Hepatocyte (in vitro differentiated cells): ENCODE data around the gene GPRIN1. TPM values are rescaled to one million over a fixed set of nuclear protein-coding genes. Genes with fewer than 3 reads are reported as not detected.

Source experiments
- DNase-seq: peaks from one replicate; pipeline ENCODE4 v3.0.0-alpha.2; 2016; ENCODE audit warnings: low spot score
- H2AFZ ChIP-seq: fragments of 200-600 bp; sonication (generic); 2 replicates; pipeline ENCODE4 v1.6.0; 2016; ENCODE audit warnings: antibody characterized with exemption, mild to moderate bottlenecking
- H3K27ac ChIP-seq: fragments of 200-600 bp; sonication (generic); 2 replicates; pipeline ENCODE4 v1.5.1; 2016; ENCODE audit warnings: mild to moderate bottlenecking
- H3K27me3 ChIP-seq: fragments of 200-600 bp; sonication (generic); 2 replicates; pipeline ENCODE4 v1.6.1; 2016
- H3K36me3 ChIP-seq: fragments of 200-600 bp; sonication (generic); replicated peaks from 2 replicates; pipeline ENCODE4 v1.5.1; 2016; ENCODE audit warnings: low read depth; ENCODE audit not compliant: insufficient read depth
- H3K4me1 ChIP-seq: fragments of 200-600 bp; sonication (generic); 2 replicates; pipeline ENCODE4 v1.5.1; 2016; ENCODE audit warnings: mild to moderate bottlenecking, moderate library complexity; ENCODE audit not compliant: insufficient read depth
- H3K4me2 ChIP-seq: fragments of 200-600 bp; sonication (generic); 2 replicates; pipeline ENCODE4 v1.6.0; 2016
- H3K4me3 ChIP-seq: fragments of 200-600 bp; sonication (generic); 2 replicates; pipeline ENCODE4 v1.5.1; 2016; ENCODE audit warnings: mild to moderate bottlenecking
- H3K79me2 ChIP-seq: fragments of 200-600 bp; sonication (generic); 2 replicates; pipeline ENCODE4 v1.6.0; 2017; ENCODE audit warnings: mild to moderate bottlenecking
- H3K9me2 ChIP-seq: fragments of 200-600 bp; sonication (generic); replicated peaks from 2 replicates; pipeline ENCODE4 v1.6.0; 2017; ENCODE audit warnings: mild to moderate bottlenecking; ENCODE audit not compliant: insufficient read depth
- H3K9me3 ChIP-seq: fragments of 200-600 bp; sonication (generic); 2 replicates; pipeline ENCODE4 v1.5.1; 2016; ENCODE audit warnings: low read depth, mild to moderate bottlenecking
- H4K20me1 ChIP-seq: fragments of 200-600 bp; sonication (generic); 2 replicates; pipeline ENCODE4 v1.6.0; 2016; ENCODE audit warnings: mild to moderate bottlenecking; ENCODE audit not compliant: insufficient read depth, poor library complexity, severe bottlenecking
- CTCF ChIP-seq: fragments of 200-600 bp; sonication (generic); IDR thresholded peaks from 2 replicates; pipeline ENCODE4 v1.5.1; 2016; ENCODE audit warnings: antibody characterized with exemption, mild to moderate bottlenecking; ENCODE audit not compliant: poor library complexity
- EZH2 ChIP-seq: fragments of 200-600 bp; sonication (generic); IDR thresholded peaks from 2 replicates; pipeline ENCODE4 v1.6.1; 2016; ENCODE audit warnings: antibody characterized with exemption, mild to moderate bottlenecking, borderline replicate concordance
- EZH2phosphoT487 ChIP-seq: fragments of 200-600 bp; sonication (generic); IDR thresholded peaks from one replicate; pipeline ENCODE4 v1.6.1; 2018; ENCODE audit warnings: antibody characterized with exemption, mild to moderate bottlenecking, low read depth, moderate library complexity; ENCODE audit not compliant: unreplicated experiment, severe bottlenecking
- WGBS: methylation state at CpG from one replicate; pipeline ENCODE4 v1.1.6; 2016; ENCODE audit warnings: low lambda C conversion rate; ENCODE audit errors: missing lambda C conversion rate; 5-methylcytosine and 5-hydroxymethylcytosine counted together
- polyA plus RNA-seq: library from polyadenylated mRNA; unstranded; fragments of >200 nt; fragmentation: Nextera tagmentation; extraction: Ambion mirVana; gene quantifications from 2 replicates; pipeline ENCODE4 v1.2.1, GENCODE V29; 2016
- total RNA-seq: library from RNA; depleted of rRNA; stranded (reverse); fragments of >200 nt; gene quantifications from 2 replicates; pipeline ENCODE4 v1.2.3, GENCODE V29; 2014

The GPRIN1 gene
- total and polyA plus RNA-seq, 2 experiments from 2014 or later = 1.6 to 2.2 TPM

GRCh38 chr5:176628406-176629228 is 18.7 kb upstream of the GPRIN1 start:
- TF ChIP-seq EZH2 (no peak), CTCF (no peak), EZH2phosphoT487 (no peak)
- Histone ChIP-seq H3K36me3 (no peaks in the 10 kb centered on the region), H2AFZ (no peak overlapping the region), H3K4me3 (no peak overlapping the region), H3K27ac (no peak overlapping the region), H4K20me1 (no peaks in the 10 kb centered on the region), H3K4me1 (no peaks in the 10 kb centered on the region), H3K9me3 (no peaks in the 10 kb centered on the region), H3K4me2 (no peak overlapping the region), H3K9me2 (no peaks in the 10 kb centered on the region), H3K79me2 (no peaks in the 10 kb centered on the region), H3K27me3 (peaks cover 86% of the 10 kb centered on the region)
- no peak for DNase-seq
- 68% methylated on average over 12 of the region's 13 CpGs for WGBS

GRCh38 chr5:176627582-176627981 is 17.6 kb upstream of the GPRIN1 start:
- TF ChIP-seq EZH2 (no peak), CTCF (no peak), EZH2phosphoT487 (no peak)
- 95% methylated on average over 3 of the region's 5 CpGs for WGBS
- no peaks in the 10 kb centered on the region for H3K9me3 ChIP-seq
- no peaks in the 10 kb centered on the region for H3K36me3 ChIP-seq
- no peak overlapping the region for H3K4me3 ChIP-seq
- H2AFZ ChIP-seq = no peak overlapping the region
- no peaks in the 10 kb centered on the region for H4K20me1 ChIP-seq
- no peaks in the 10 kb centered on the region for H3K4me1 ChIP-seq
- no peak overlapping the region for H3K4me2 ChIP-seq
- H3K27ac ChIP-seq = no peak overlapping the region
- no peak for DNase-seq
- H3K79me2 ChIP-seq = no peaks in the 10 kb centered on the region
- H3K27me3 ChIP-seq = peaks cover 80% of the 10 kb centered on the region
- no peaks in the 10 kb centered on the region for H3K9me2 ChIP-seq

- Histone ChIP-seq H3K4me3 (no peak overlapping the region), H3K4me1 (no peaks in the 10 kb centered on the region), H3K9me2 (no peaks in the 10 kb centered on the region), H3K79me2 (no peaks in the 10 kb centered on the region), H3K27ac (no peak overlapping the region), H4K20me1 (no peaks in the 10 kb centered on the region), H2AFZ (no peak overlapping the region), H3K36me3 (no peaks in the 10 kb centered on the region), H3K27me3 (peaks cover 77% of the 10 kb centered on the region), H3K9me3 (no peaks in the 10 kb centered on the region), H3K4me2 (no peak overlapping the region)
- DNase-seq = no peak
- 85% methylated on average over 7 of the region's 7 CpGs for WGBS
- TF ChIP-seq EZH2phosphoT487 (no peak), EZH2 (no peak), CTCF (no peak)
Measured at GRCh38 chr5:176626876-176627236, 16.9 kb upstream of the GPRIN1 start.
